Loucy (cell line): ENCODE measurements around the gene H1-8.

ENCODE experiments used
- H2AFZ ChIP-seq: fragments of 200-600 bp; sonication (generic); 2 replicates; pipeline ENCODE4 v1.6.0; 2016; ENCODE audit warnings: antibody characterized with exemption, mild to moderate bottlenecking, low read length, moderate library complexity
- H3F3A ChIP-seq: fragments of 200-600 bp; 2 replicates; pipeline ENCODE4 v1.6.0; 2016; ENCODE audit warnings: antibody characterized with exemption, low read depth, mild to moderate bottlenecking
- H3K27me3 ChIP-seq: fragments of 200-600 bp; sonication (generic); 2 replicates; pipeline ENCODE4 v1.6.1; 2014; ENCODE audit warnings: low read length, mild to moderate bottlenecking; ENCODE audit not compliant: insufficient read depth, poor library complexity, severe bottlenecking
- H3K36me3 ChIP-seq: fragments of 200-600 bp; sonication (generic); 2 replicates; pipeline ENCODE4 v1.6.1; 2016; ENCODE audit warnings: low read length; ENCODE audit not compliant: insufficient read depth
- H3K4me1 ChIP-seq: fragments of 200-600 bp; sonication (generic); 2 replicates; pipeline ENCODE4 v1.5.1; 2014; ENCODE audit warnings: low read length, mild to moderate bottlenecking; ENCODE audit not compliant: insufficient read depth, poor library complexity, severe bottlenecking
- H3K4me2 ChIP-seq: fragments of 200-600 bp; sonication (generic); 2 replicates; pipeline ENCODE4 v1.6.0; 2014; ENCODE audit warnings: antibody characterized with exemption, low read length, low read depth, mild to moderate bottlenecking; ENCODE audit not compliant: poor library complexity, severe bottlenecking
- H3K4me3 ChIP-seq: fragments of 200-600 bp; sonication (generic); 2 replicates; pipeline ENCODE4 v1.5.1; 2014; ENCODE audit warnings: low read length, mild to moderate bottlenecking, mixed read lengths; ENCODE audit not compliant: poor library complexity, severe bottlenecking
- H3K79me2 ChIP-seq: fragments of 200-600 bp; sonication (generic); 2 replicates; pipeline ENCODE4 v1.6.1; 2014; ENCODE audit warnings: low read length; ENCODE audit not compliant: insufficient read depth
- H3K9ac ChIP-seq: fragments of 200-600 bp; sonication (generic); 2 replicates; pipeline ENCODE4 v1.6.0; 2014; ENCODE audit warnings: mild to moderate bottlenecking, low read depth, low read length, moderate library complexity; ENCODE audit not compliant: poor library complexity, severe bottlenecking
- H3K9me2 ChIP-seq: fragments of 200-600 bp; sonication (generic); replicated peaks from 2 replicates; pipeline ENCODE4 v1.6.1; 2016; ENCODE audit warnings: low read depth, low read length, mixed read lengths
- H3K9me3 ChIP-seq: fragments of 200-600 bp; sonication (generic); 2 replicates; pipeline ENCODE4 v1.6.1; 2014; ENCODE audit warnings: mild to moderate bottlenecking, antibody characterized with exemption, low read length, low read depth; ENCODE audit not compliant: insufficient read depth
- H4K20me1 ChIP-seq: fragments of 200-600 bp; sonication (generic); 2 replicates; pipeline ENCODE4 v1.6.0; 2014; ENCODE audit warnings: antibody characterized with exemption, low read length, mild to moderate bottlenecking; ENCODE audit not compliant: insufficient read depth, poor library complexity, severe bottlenecking
- CTCF ChIP-seq: fragments of 200-600 bp; sonication (generic); conservative IDR thresholded peaks from 2 replicates; pipeline ENCODE4 v1.5.1; 2014; ENCODE audit warnings: mild to moderate bottlenecking, antibody characterized with exemption, low read length
- EZH2phosphoT487 ChIP-seq: fragments of 200-600 bp; IDR thresholded peaks from 2 replicates; pipeline ENCODE4 v1.6.1; 2018; ENCODE audit warnings: antibody characterized with exemption, mild to moderate bottlenecking, moderate library complexity, borderline replicate concordance

The H1-8 gene

DNA sequence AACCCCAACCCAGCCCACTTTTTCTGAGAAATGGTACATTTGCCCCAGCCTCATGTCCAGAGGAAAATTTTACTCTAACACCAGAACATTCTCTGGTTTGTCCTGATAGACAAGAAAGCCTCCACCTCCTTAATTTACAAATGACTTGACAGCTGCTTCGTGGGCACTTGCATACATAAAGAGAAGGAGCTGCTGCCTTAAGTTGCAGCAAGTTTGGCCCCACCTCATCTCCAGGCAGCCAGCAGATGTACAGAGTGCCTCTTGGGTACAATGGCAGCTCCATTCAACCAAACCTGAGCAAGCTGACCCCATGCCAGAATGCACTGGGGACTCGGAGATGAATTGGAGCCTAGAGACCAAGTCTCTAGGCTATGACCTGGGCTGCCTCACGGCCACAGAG lies 6.2 kb upstream of the H1-8 start:
- H4K20me1 ChIP-seq, result no peaks in the 10 kb centered on the region
- H3F3A ChIP-seq, result no peaks in the 10 kb centered on the region
- no peak overlapping the region for H3K4me2 ChIP-seq
- no peaks in the 10 kb centered on the region for H3K9me3 ChIP-seq
- H2AFZ ChIP-seq, result no peak overlapping the region
- H3K36me3 ChIP-seq, result no peaks in the 10 kb centered on the region
- H3K9ac ChIP-seq, result no peak overlapping the region
- no peaks in the 10 kb centered on the region for H3K9me2 ChIP-seq
- TF ChIP-seq EZH2phosphoT487 (no peak), CTCF (no peak)
- H3K4me1 ChIP-seq, result no peaks in the 10 kb centered on the region
- no peak overlapping the region for H3K4me3 ChIP-seq
- no peaks in the 10 kb centered on the region for H3K27me3 ChIP-seq
- no peaks in the 10 kb centered on the region for H3K79me2 ChIP-seq

GRCh38 chr3:129539206-129539605 lies 3.8 kb upstream of the H1-8 start:
- Histone ChIP-seq H3K27me3 (no peaks in the 10 kb centered on the region), H3K4me2 (no peak overlapping the region), H2AFZ (no peak overlapping the region), H3K9me2 (no peaks in the 10 kb centered on the region), H4K20me1 (no peaks in the 10 kb centered on the region), H3K9ac (no peak overlapping the region), H3K4me1 (no peaks in the 10 kb centered on the region), H3F3A (no peaks in the 10 kb centered on the region), H3K79me2 (no peaks in the 10 kb centered on the region), H3K9me3 (no peaks in the 10 kb centered on the region), H3K4me3 (no peak overlapping the region), H3K36me3 (no peaks in the 10 kb centered on the region)
- TF ChIP-seq CTCF (no peak), EZH2phosphoT487 (no peak)

GRCh38 chr3:129540776-129541516 lies 2.0 kb upstream of the H1-8 start:
- H3K4me2 ChIP-seq, result no peak overlapping the region
- no peaks in the 10 kb centered on the region for H4K20me1 ChIP-seq
- no peaks in the 10 kb centered on the region for H3K27me3 ChIP-seq
- no peaks in the 10 kb centered on the region for H3K9me2 ChIP-seq
- H3F3A ChIP-seq, result no peaks in the 10 kb centered on the region
- H3K4me1 ChIP-seq, result no peaks in the 10 kb centered on the region
- H3K36me3 ChIP-seq, result no peaks in the 10 kb centered on the region
- H3K9me3 ChIP-seq, result no peaks in the 10 kb centered on the region
- H2AFZ ChIP-seq, result no peak overlapping the region
- no peak for TF ChIP-seq EZH2phosphoT487
- no peak for TF ChIP-seq CTCF
- H3K79me2 ChIP-seq, result no peaks in the 10 kb centered on the region
- H3K4me3 ChIP-seq, result no peak overlapping the region
- H3K9ac ChIP-seq, result no peak overlapping the region
